WTC11 (cell line): Measurements from ENCODE around the gene BRINP1.

Experiments
- CBFB ChIP-seq: sonication (generic); formaldehyde crosslinking; IDR thresholded peaks from 2 replicates; pipeline ENCODE4 v1.8.1; 2022; ENCODE audit warnings: mild to moderate bottlenecking, low read depth, missing genetic modification reagents
- CREB1 ChIP-seq: sonication (generic); formaldehyde crosslinking; IDR thresholded peaks from 2 replicates; pipeline ENCODE4 v1.8.0; 2023; ENCODE audit warnings: mild to moderate bottlenecking, missing genetic modification reagents
- EMX1 ChIP-seq: fragments of 250-450 bp; sonication (Bioruptor Pico); IDR thresholded peaks from 2 replicates; pipeline ENCODE4 v1.8.0; 2021; ENCODE audit warnings: mild to moderate bottlenecking
- FOXK1 ChIP-seq: sonication (generic); formaldehyde crosslinking; IDR thresholded peaks from 2 replicates; pipeline ENCODE4 v1.8.0; 2022; ENCODE audit warnings: mild to moderate bottlenecking, moderate library complexity, missing genetic modification reagents
- JUN ChIP-seq: sonication (generic); formaldehyde crosslinking; IDR thresholded peaks from 2 replicates; pipeline ENCODE4 v1.8.0; 2023; ENCODE audit warnings: mild to moderate bottlenecking, missing genetic modification reagents
- KAT7 ChIP-seq: sonication (generic); formaldehyde crosslinking; IDR thresholded peaks from 2 replicates; pipeline ENCODE4 v1.8.1; 2023; ENCODE audit warnings: missing genetic modification reagents, mild to moderate bottlenecking, borderline replicate concordance
- ZNF121 ChIP-seq: sonication (generic); formaldehyde crosslinking; IDR thresholded peaks from 2 replicates; pipeline ENCODE4 v1.8.0; 2023; ENCODE audit warnings: missing genetic modification reagents
- ZNF138 ChIP-seq: sonication (generic); formaldehyde crosslinking; conservative IDR thresholded peaks from 2 replicates; pipeline ENCODE4 v1.8.1; 2022; ENCODE audit warnings: mild to moderate bottlenecking, moderate library complexity, missing genetic modification reagents
- TF ChIP-seq, protein P1 (sequence below): fragments of 200-600 bp; IDR thresholded peaks from 2 replicates; pipeline ENCODE4 v1.8.0; 2022; ENCODE audit warnings: antibody characterized with exemption
- TF ChIP-seq, protein P2 (sequence below): sonication (generic); formaldehyde crosslinking; IDR thresholded peaks from 2 replicates; pipeline ENCODE4 v1.8.0; 2022; ENCODE audit warnings: mild to moderate bottlenecking, missing genetic modification reagents
- TF ChIP-seq, protein P3 (sequence below): sonication (generic); formaldehyde crosslinking; IDR thresholded peaks from 2 replicates; pipeline ENCODE4 v1.8.0; 2022; ENCODE audit warnings: mild to moderate bottlenecking, missing genetic modification reagents
- TF ChIP-seq, protein P4 (sequence below): fragments of 250-450 bp; sonication (Bioruptor Pico); IDR thresholded peaks from 2 replicates; pipeline ENCODE4 v1.9.0; 2021; ENCODE audit warnings: moderate library complexity, mild to moderate bottlenecking, inconsistent platforms, borderline replicate concordance
- TF ChIP-seq, protein P5 (sequence below): sonication (generic); formaldehyde crosslinking; IDR thresholded peaks from 2 replicates; pipeline ENCODE4 v1.8.1; 2022; ENCODE audit warnings: low read depth, mild to moderate bottlenecking, moderate library complexity, missing genetic modification reagents, borderline replicate concordance
- TF ChIP-seq, protein P6 (sequence below): sonication (generic); formaldehyde crosslinking; IDR thresholded peaks from 2 replicates; pipeline ENCODE4 v1.8.1; 2023; ENCODE audit warnings: mild to moderate bottlenecking, missing genetic modification reagents

DNA sequence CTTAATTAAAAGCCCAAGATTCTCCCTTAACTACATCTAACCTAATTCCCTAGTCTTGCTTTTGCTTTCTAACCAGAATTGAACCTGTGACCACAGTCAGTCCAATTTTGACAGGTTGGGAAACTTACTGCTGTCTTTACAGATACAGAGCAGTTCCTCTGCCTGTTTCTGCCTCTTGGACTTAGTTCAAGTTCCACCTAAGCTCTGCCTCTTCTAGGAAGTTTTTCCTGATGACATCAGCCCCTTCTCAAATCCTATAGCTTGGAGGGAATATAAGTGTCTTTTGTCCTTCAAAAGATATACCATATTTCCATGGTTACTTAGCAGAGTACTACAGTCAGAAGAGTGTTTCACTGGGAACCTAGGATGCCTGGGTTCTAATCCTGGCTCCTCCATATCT is 31.7 kb downstream of the BRINP1 start:
- TF ChIP-seq FOXK1 (CRISPR knock-in tag) = no peak
- TF ChIP-seq EMX1 = no peak
- no peak for TF ChIP-seq KAT7 (CRISPR knock-in tag)
- no peak for TF ChIP-seq ZNF121
- TF ChIP-seq, protein P1, sequence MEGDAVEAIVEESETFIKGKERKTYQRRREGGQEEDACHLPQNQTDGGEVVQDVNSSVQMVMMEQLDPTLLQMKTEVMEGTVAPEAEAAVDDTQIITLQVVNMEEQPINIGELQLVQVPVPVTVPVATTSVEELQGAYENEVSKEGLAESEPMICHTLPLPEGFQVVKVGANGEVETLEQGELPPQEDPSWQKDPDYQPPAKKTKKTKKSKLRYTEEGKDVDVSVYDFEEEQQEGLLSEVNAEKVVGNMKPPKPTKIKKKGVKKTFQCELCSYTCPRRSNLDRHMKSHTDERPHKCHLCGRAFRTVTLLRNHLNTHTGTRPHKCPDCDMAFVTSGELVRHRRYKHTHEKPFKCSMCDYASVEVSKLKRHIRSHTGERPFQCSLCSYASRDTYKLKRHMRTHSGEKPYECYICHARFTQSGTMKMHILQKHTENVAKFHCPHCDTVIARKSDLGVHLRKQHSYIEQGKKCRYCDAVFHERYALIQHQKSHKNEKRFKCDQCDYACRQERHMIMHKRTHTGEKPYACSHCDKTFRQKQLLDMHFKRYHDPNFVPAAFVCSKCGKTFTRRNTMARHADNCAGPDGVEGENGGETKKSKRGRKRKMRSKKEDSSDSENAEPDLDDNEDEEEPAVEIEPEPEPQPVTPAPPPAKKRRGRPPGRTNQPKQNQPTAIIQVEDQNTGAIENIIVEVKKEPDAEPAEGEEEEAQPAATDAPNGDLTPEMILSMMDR = no peak
- no peak for TF ChIP-seq CREB1 (CRISPR knock-in tag)
- TF ChIP-seq, protein P2, sequence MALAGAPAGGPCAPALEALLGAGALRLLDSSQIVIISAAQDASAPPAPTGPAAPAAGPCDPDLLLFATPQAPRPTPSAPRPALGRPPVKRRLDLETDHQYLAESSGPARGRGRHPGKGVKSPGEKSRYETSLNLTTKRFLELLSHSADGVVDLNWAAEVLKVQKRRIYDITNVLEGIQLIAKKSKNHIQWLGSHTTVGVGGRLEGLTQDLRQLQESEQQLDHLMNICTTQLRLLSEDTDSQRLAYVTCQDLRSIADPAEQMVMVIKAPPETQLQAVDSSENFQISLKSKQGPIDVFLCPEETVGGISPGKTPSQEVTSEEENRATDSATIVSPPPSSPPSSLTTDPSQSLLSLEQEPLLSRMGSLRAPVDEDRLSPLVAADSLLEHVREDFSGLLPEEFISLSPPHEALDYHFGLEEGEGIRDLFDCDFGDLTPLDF (CRISPR knock-in tag) = no peak
- TF ChIP-seq, protein P3, sequence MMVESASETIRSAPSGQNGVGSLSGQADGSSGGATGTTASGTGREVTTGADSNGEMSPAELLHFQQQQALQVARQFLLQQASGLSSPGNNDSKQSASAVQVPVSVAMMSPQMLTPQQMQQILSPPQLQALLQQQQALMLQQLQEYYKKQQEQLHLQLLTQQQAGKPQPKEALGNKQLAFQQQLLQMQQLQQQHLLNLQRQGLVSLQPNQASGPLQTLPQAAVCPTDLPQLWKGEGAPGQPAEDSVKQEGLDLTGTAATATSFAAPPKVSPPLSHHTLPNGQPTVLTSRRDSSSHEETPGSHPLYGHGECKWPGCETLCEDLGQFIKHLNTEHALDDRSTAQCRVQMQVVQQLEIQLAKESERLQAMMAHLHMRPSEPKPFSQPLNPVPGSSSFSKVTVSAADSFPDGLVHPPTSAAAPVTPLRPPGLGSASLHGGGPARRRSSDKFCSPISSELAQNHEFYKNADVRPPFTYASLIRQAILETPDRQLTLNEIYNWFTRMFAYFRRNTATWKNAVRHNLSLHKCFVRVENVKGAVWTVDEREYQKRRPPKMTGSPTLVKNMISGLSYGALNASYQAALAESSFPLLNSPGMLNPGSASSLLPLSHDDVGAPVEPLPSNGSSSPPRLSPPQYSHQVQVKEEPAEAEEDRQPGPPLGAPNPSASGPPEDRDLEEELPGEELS (CRISPR knock-in tag) = no peak
- TF ChIP-seq, protein P4, sequence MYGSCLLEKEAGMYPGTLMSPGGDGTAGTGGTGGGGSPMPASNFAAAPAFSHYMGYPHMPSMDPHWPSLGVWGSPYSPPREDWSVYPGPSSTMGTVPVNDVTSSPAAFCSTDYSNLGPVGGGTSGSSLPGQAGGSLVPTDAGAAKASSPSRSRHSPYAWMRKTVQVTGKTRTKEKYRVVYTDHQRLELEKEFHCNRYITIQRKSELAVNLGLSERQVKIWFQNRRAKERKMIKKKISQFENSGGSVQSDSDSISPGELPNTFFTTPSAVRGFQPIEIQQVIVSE (CRISPR knock-in tag) = no peak
- TF ChIP-seq ZNF138 (CRISPR knock-in tag) = no peak
- TF ChIP-seq CBFB = no peak
- TF ChIP-seq, protein P5, sequence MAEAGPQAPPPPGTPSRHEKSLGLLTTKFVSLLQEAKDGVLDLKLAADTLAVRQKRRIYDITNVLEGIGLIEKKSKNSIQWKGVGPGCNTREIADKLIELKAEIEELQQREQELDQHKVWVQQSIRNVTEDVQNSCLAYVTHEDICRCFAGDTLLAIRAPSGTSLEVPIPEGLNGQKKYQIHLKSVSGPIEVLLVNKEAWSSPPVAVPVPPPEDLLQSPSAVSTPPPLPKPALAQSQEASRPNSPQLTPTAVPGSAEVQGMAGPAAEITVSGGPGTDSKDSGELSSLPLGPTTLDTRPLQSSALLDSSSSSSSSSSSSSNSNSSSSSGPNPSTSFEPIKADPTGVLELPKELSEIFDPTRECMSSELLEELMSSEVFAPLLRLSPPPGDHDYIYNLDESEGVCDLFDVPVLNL = no peak
- TF ChIP-seq, protein P6, sequence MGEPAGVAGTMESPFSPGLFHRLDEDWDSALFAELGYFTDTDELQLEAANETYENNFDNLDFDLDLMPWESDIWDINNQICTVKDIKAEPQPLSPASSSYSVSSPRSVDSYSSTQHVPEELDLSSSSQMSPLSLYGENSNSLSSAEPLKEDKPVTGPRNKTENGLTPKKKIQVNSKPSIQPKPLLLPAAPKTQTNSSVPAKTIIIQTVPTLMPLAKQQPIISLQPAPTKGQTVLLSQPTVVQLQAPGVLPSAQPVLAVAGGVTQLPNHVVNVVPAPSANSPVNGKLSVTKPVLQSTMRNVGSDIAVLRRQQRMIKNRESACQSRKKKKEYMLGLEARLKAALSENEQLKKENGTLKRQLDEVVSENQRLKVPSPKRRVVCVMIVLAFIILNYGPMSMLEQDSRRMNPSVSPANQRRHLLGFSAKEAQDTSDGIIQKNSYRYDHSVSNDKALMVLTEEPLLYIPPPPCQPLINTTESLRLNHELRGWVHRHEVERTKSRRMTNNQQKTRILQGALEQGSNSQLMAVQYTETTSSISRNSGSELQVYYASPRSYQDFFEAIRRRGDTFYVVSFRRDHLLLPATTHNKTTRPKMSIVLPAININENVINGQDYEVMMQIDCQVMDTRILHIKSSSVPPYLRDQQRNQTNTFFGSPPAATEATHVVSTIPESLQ (CRISPR knock-in tag) = no peak
- no peak for TF ChIP-seq JUN (CRISPR knock-in tag)
